ENCODE measurements around the gene OR4D5.

GRCh38 chr11:123942413-123942812 lies 3.0 kb downstream of the OR4D5 start:
- TF ChIP-seq CTCF (conservative IDR thresholded peaks at IDR 0.05 in 1 of 2, IDR thresholded peaks at IDR 0.05 in 1 of 2; ENCODE audit: extremely low read depth in 1 of 2, insufficient read depth in 1 of 2, low read depth in 1 of 2, low read length in 2 of 2): no peak
- TF ChIP-seq EZH2 (IDR thresholded peaks at IDR 0.05; ENCODE audit: borderline replicate concordance, low read length): no peak
